Caco-2 (cell line): ENCODE results near the gene APOBEC3F. TPM values are rescaled to one million over a fixed set of nuclear protein-coding genes. Genes with fewer than 3 reads are reported as not detected.
"Not testable (repeated sequence)": the region's sequence is repeated elsewhere in the genome, so short reads cannot be mapped to it uniquely, and the experiment has no call there.

Source experiments
- BruUV-seq: library from RNA; stranded (reverse); fragments of 400-500 nt; replicated peaks from 2 replicates; lab custom pipeline; 2021; lab: Mats Ljungman, UMichigan
- CTCF ChIA-PET: fragments of 300-600 bp; sonication (Branson Sonifier 250); formaldehyde crosslinking; loops from one replicate; lab custom pipeline; 2022; ENCODE audit warnings: antibody characterized with exemption; lab: Charles Lee
- POLR2A ChIA-PET: fragments of 300-600 bp; sonication (Branson Sonifier 250); formaldehyde crosslinking; loops from one replicate; lab custom pipeline; 2022; ENCODE audit warnings: antibody characterized with exemption; lab: Charles Lee
- DNase-seq, 2 experiments: peaks; one replicate each; pipeline versions ENCODE4 v3.0.0 to v3.0.0-alpha.2; 2020 to 2022
- H3K27me3 ChIP-seq: replicated peaks from 2 replicates; pipeline ENCODE4 v1.6.0; 2011; ENCODE audit warnings: low read length; ENCODE audit not compliant: control insufficient read depth, insufficient read depth
- H3K36me3 ChIP-seq: 2 replicates; pipeline ENCODE4 v1.5.1; 2011; ENCODE audit warnings: low read length; ENCODE audit not compliant: control insufficient read depth, insufficient read depth
- H3K4me1 ChIP-seq: fragments of 250-450 bp; sonication (Bioruptor Pico); 2 replicates; pipeline ENCODE4 v1.5.1; 2020; ENCODE audit warnings: mild to moderate bottlenecking
- H3K4me3 ChIP-seq: 2 replicates; pipeline ENCODE4 v1.5.1; 2011; ENCODE audit warnings: low read depth, mild to moderate bottlenecking, control low read depth, low read length
- H3K9me3 ChIP-seq: fragments of 250-450 bp; sonication (Bioruptor Pico); 2 replicates; pipeline ENCODE4 v1.5.1; 2020; ENCODE audit warnings: mild to moderate bottlenecking, moderate library complexity
- H3K27ac Mint-ChIP-seq: one replicate; pipeline ENCODE4 v1.8.0; 2022; ENCODE audit warnings: mixed read lengths; ENCODE audit not compliant: unreplicated experiment
- H3K27me3 Mint-ChIP-seq: one replicate; pipeline ENCODE4 v1.8.0; 2022; ENCODE audit warnings: mixed read lengths; ENCODE audit not compliant: insufficient read depth, unreplicated experiment
- H3K36me3 Mint-ChIP-seq: one replicate; pipeline ENCODE4 v1.8.0; 2022; ENCODE audit warnings: mild to moderate bottlenecking, mixed read lengths; ENCODE audit not compliant: insufficient read depth, unreplicated experiment
- H3K4me1 Mint-ChIP-seq: one replicate; pipeline ENCODE4 v1.8.0; 2022; ENCODE audit warnings: low read depth, mixed read lengths; ENCODE audit not compliant: unreplicated experiment
- H3K4me3 Mint-ChIP-seq: one replicate; pipeline ENCODE4 v1.8.0; 2022; ENCODE audit warnings: mild to moderate bottlenecking, moderate library complexity, mixed read lengths; ENCODE audit not compliant: unreplicated experiment
- H3K9me3 Mint-ChIP-seq: one replicate; pipeline ENCODE4 v1.8.0; 2022; ENCODE audit warnings: mixed read lengths; ENCODE audit not compliant: unreplicated experiment
- intact Hi-C: fragments of 100-400 bp; cut with micrococcal nuclease; formaldehyde crosslinking; loops from one replicate; pipeline ENCODE4 v1.10.0; 2022; ENCODE audit not compliant: unreplicated experiment
- total RNA-seq: library from RNA; stranded (reverse); gene quantifications from 2 replicates; pipeline ENCODE4 v1.2.3, GENCODE V29; 2022
- TF ChIP-seq, protein P1 (sequence below), 2 experiments: fragments of 200-600 bp in 1 of 2; IDR thresholded peaks; 1 replicate in 1 of 2; 2 replicates in 1 of 2; pipeline versions ENCODE4 v1.5.1 to v1.8.0; 2011 to 2022; ENCODE audit warnings: antibody characterized with exemption in 1 of 2, control low read depth in 1 of 2, inconsistent platforms in 1 of 2, low read depth in 1 of 2, low read length in 1 of 2, mild to moderate bottlenecking in 1 of 2, moderate library complexity in 1 of 2; ENCODE audit not compliant: insufficient read depth in 1 of 2, severe bottlenecking in 1 of 2, unreplicated experiment in 1 of 2

The APOBEC3F gene
- total RNA-seq, 1 experiment from 2014 or later: 7.8 TPM

DNA sequence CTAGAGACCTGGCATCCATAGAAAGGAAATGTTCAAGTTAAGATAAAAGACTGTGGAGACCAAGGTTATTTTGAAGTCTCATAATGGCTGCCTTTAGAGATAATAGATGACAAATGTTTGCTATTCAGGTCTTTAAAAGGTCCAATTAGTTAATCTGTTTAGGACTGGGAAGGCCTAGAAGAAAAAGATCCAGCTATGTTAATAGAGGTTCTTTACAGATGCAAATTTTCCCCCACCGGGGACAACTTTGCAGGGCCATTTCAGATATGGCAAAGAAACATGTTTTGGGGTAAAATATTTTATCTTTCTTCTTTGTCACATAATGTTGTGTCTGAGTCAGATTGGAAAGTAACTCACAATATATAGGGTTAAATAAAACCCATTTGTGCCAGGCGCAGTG, 33.3 kb downstream of the APOBEC3F start:
- Mint-ChIP-seq H3K9me3 (no peaks in the 10 kb centered on the region), H3K27me3 (no peaks in the 10 kb centered on the region), H3K4me1 (no peaks in the 10 kb centered on the region), H3K4me3 (no peak overlapping the region), H3K36me3 (no peaks in the 10 kb centered on the region), H3K27ac (no peak overlapping the region)
- POLR2A ChIA-PET: no interaction called here
- Histone ChIP-seq H3K4me1 (no peaks in the 10 kb centered on the region), H3K4me3 (no peak overlapping the region), H3K9me3 (no peaks in the 10 kb centered on the region), H3K27me3 (no peaks in the 10 kb centered on the region), H3K36me3 (no peaks in the 10 kb centered on the region)
- BruUV-seq: no TSS peak
- CTCF ChIA-PET: no interaction called here
- DNase-seq: no peak
- TF ChIP-seq, protein P1, sequence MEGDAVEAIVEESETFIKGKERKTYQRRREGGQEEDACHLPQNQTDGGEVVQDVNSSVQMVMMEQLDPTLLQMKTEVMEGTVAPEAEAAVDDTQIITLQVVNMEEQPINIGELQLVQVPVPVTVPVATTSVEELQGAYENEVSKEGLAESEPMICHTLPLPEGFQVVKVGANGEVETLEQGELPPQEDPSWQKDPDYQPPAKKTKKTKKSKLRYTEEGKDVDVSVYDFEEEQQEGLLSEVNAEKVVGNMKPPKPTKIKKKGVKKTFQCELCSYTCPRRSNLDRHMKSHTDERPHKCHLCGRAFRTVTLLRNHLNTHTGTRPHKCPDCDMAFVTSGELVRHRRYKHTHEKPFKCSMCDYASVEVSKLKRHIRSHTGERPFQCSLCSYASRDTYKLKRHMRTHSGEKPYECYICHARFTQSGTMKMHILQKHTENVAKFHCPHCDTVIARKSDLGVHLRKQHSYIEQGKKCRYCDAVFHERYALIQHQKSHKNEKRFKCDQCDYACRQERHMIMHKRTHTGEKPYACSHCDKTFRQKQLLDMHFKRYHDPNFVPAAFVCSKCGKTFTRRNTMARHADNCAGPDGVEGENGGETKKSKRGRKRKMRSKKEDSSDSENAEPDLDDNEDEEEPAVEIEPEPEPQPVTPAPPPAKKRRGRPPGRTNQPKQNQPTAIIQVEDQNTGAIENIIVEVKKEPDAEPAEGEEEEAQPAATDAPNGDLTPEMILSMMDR (IDR thresholded peaks at IDR 0.05; ENCODE audit: insufficient read depth in 1 of 2, low read depth in 1 of 2, low read length in 1 of 2, severe bottlenecking in 1 of 2, unreplicated experiment in 1 of 2): no peak
- intact Hi-C loops: no loop called here

DNA sequence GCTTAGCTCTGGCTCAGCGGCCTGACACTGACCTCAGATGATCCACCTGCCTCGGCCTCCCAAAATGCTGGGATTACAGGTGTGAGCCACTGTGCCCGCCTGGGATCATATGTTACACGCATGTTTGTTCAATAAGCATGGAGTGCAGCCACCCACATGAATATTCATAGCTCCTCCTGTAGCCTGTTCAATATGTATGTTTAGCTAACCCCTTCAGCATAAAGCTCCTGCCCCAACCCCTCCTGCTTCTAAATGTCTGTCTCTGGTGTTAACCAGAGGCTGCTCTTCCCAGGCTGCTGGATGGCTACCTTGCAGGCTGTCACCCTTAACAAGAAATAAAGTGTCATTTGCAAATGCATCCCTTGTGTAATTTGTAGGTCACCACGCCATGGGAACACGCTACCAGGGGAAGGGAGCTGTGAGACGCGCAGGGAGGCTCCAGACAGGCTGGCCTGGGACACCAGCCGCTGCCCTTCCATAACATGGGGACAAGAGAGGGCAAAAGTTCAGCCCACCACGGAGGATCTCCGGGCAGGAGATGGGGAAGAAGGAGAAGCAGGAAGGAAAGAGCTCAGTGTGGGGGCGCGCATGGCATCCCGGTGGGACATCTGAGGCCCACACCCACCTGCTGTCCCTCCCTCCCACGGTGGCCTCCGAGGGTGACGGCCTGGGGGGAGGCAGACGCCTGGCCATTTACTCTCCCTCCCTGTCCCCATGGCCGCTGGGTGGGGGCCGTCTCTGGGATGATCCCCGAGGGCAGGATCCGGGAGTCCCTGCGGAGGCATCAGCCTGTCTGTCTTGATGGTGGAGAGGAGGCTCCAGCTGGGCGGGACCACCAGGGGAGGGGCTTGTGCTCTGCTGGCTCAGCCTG, 35.7 kb downstream of the APOBEC3F start:
- H3K9me3 Mint-ChIP-seq, H3K27me3 Mint-ChIP-seq, H3K27ac Mint-ChIP-seq, intact Hi-C loops, H3K27me3 ChIP-seq, H3K4me1 ChIP-seq, H3K4me1 Mint-ChIP-seq, H3K4me3 Mint-ChIP-seq, H3K36me3 ChIP-seq, H3K4me3 ChIP-seq, H3K9me3 ChIP-seq, BruUV-seq, DNase-seq, POLR2A ChIA-PET, CTCF ChIA-PET, H3K36me3 Mint-ChIP-seq: not testable (repeated sequence)

DNA sequence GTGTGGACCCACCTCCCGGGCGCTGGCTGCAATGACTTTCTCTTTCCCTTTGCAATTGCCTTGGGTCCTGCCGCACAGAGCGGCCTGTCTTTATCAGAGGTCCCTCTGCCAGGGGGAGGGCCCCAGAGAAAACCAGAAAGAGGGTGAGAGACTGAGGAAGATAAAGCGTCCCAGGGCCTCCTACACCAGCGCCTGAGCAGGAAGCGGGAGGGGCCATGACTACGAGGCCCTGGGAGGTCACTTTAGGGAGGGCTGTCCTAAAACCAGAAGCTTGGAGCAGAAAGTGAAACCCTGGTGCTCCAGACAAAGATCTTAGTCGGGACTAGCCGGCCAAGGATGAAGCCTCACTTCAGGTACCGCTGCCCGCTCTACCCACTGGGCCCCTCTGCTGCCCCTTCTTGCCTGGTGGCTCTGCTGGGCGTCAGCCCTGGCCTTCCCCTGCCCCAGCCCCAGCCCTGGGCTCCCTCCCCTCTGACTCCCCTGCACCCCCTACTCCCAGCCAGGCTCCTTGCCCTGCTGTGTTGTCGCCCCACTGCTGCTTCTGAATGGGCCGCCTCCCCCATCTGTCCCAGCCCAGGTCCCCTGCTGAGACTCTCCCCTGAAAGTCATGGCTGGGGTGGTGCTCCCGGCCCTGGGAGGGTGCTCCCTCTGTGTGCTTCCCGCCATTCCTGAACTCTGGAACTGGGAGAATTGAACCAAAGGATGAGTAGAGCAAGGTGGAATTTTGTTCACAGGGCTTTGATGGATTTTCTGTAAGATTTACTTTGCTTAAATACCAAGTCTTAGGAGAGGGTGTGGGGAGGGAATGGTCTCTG, 36.6 kb downstream of the APOBEC3F start, which contains the start of gene APOBEC3G:
Gene APOBEC3G, plus strand, starts transcription at position 250 of the 815 bp plus-strand sequence. Its CDS starts 87 bp downstream, at position 337.
- H3K4me1 Mint-ChIP-seq: not testable (repeated sequence)

DNA sequence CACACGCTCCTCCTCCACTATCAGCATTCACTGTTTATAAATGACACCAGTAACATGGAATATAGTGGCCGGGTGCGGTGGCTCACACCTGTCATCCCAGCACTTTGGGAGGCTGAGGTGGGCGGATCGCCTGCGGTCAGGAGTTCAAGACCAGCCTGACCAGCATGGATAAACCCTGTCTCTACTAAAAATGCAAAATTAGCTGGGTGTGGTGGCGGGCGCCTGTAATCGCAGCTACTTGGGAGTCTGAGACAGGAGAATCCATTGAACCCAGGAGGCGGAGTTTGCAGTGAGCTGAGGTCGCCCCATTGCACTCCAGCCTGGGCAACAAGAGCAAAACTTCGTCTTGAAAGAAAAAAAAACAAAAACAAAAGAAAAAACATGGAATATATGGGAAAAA, 37.2 kb downstream of the APOBEC3F start:
- H3K9me3 Mint-ChIP-seq, H3K9me3 ChIP-seq, H3K4me1 Mint-ChIP-seq, H3K36me3 Mint-ChIP-seq, BruUV-seq, DNase-seq, H3K4me3 Mint-ChIP-seq, H3K4me3 ChIP-seq, H3K36me3 ChIP-seq, H3K27me3 ChIP-seq, intact Hi-C loops, H3K27ac Mint-ChIP-seq, H3K4me1 ChIP-seq, POLR2A ChIA-PET, CTCF ChIA-PET, H3K27me3 Mint-ChIP-seq: not testable (repeated sequence)

More for the DNA sequence above, 36.6 kb downstream of the APOBEC3F start, which contains the start of gene APOBEC3G:
- POLR2A ChIA-PET, DNase-seq, H3K27me3 ChIP-seq, H3K9me3 ChIP-seq, H3K27ac Mint-ChIP-seq, H3K9me3 Mint-ChIP-seq, BruUV-seq, H3K27me3 Mint-ChIP-seq, H3K4me3 ChIP-seq, H3K4me1 ChIP-seq, intact Hi-C loops, CTCF ChIA-PET, H3K36me3 Mint-ChIP-seq, H3K36me3 ChIP-seq, H3K4me3 Mint-ChIP-seq: not testable (repeated sequence)
